ENCODE data around the gene TJP2.
"Not testable (repeated sequence)": the region's sequence is repeated elsewhere in the genome, so short reads cannot be mapped to it uniquely, and the experiment has no call there.

The TJP2 gene

GRCh38 chr9:69295872-69296552 is 121.9 kb downstream of the TJP2 start:
- no peak overlapping the region for H3K27ac ChIP-seq
- H3K9ac ChIP-seq = no peak overlapping the region
- peak overlapping the region in 6 of 11 experiments; percentile 0 to 33 (median 21); a peak in 6 of 22 replicates for H3K4me2 ChIP-seq
- no peaks in the 10 kb centered on the region for H3K9me3 ChIP-seq (replicated peaks in 1 of 11)
- no peaks in the 10 kb centered on the region for H3K36me3 ChIP-seq
- TF ChIP-seq Cebpa-rat (IDR thresholded peaks at IDR 0.05) = no peak
- H3K4me1 ChIP-seq = peaks cover 0 to 12% (median 4%) of the 10 kb centered on the region in 10 experiments; a peak in 8 of 20 replicates
- no peaks in the 10 kb centered on the region for H4K20me1 ChIP-seq
- no peaks in the 10 kb centered on the region for H3K27me3 ChIP-seq
- no peak overlapping the region for H3K4me3 ChIP-seq

- TF ChIP-seq Cebpa-rat (IDR thresholded peaks at IDR 0.05) = no peak
- Histone ChIP-seq H3K27ac (no peak overlapping the region), H4K20me1 (no peaks in the 10 kb centered on the region), H3K4me3 (no peak overlapping the region), H3K9me3 (replicated peaks in 1 of 11) (no peaks in the 10 kb centered on the region), H3K4me1 (peaks cover 0 to 12% (median 4%) of the 10 kb centered on the region in 10 experiments; a peak in 8 of 20 replicates), H3K27me3 (no peaks in the 10 kb centered on the region), H3K36me3 (no peaks in the 10 kb centered on the region), H3K4me2 (no peak overlapping the region), H3K9ac (no peak overlapping the region)
Observed at GRCh38 chr9:69297300-69297980, 123.4 kb downstream of the TJP2 start.

DNA sequence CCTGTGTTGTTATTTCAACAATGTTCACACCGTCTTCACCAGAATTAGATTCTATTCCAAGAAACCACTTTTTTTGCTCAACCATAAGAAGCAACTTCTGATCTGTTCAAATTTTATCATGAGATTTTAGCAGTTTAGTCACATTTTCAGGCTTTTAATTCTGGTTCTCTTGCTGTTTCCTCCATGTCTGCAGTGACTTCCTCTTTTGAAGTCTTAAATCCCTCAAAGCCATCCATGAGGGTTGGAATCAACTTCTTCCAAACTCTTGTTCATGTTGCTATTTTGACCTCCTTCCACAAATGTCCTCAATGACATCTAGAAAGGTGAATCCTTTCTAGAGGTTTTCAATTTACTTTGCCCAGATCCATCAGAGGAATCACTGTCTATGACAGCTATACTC is 125.2 kb downstream of the TJP2 start:
- Histone ChIP-seq H4K20me1 (no peaks in the 10 kb centered on the region), H3K9ac (no peak overlapping the region), H3K4me2 (no peak overlapping the region), H3K36me3 (no peaks in the 10 kb centered on the region), H3K4me3 (no peak overlapping the region), H3K27ac (no peak overlapping the region), H3K27me3 (no peaks in the 10 kb centered on the region), H3K9me3 (replicated peaks in 1 of 11) (no peaks in the 10 kb centered on the region), H3K4me1 (peaks cover 0 to 12% (median 4%) of the 10 kb centered on the region in 10 experiments; a peak in 8 of 20 replicates)
- no peak for TF ChIP-seq Cebpa-rat (IDR thresholded peaks at IDR 0.05)

DNA sequence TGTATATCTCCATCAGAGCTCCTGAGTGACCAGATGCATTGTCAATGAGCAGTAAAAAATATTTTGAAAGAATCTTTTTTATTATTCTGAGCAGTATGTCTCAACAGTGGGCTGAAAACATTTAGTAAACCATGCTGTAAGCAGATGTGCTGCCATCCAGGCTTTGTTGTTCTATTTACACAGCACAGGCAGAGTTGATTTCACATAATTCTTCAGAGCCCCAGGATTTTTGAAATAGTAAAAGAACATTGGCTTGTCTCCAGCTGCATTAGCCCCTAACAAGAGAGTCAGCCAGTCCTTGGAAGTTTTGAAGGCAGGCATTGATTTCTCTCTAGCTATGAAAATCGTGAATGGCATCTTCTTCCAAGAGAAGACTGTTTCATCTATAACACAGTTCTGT is 125.7 kb downstream of the TJP2 start:
- no peak overlapping the region for H3K4me3 ChIP-seq
- H4K20me1 ChIP-seq = no peaks in the 10 kb centered on the region
- no peak for TF ChIP-seq Cebpa-rat (IDR thresholded peaks at IDR 0.05)
- H3K4me2 ChIP-seq = no peak overlapping the region
- H3K36me3 ChIP-seq = no peaks in the 10 kb centered on the region
- no peak overlapping the region for H3K27ac ChIP-seq
- H3K9ac ChIP-seq = no peak overlapping the region
- H3K27me3 ChIP-seq = no peaks in the 10 kb centered on the region
- peaks cover 0 to 12% (median 4%) of the 10 kb centered on the region in 10 experiments; a peak in 8 of 20 replicates for H3K4me1 ChIP-seq
- no peaks in the 10 kb centered on the region for H3K9me3 ChIP-seq (replicated peaks in 1 of 11)

- H3K4me2 ChIP-seq = no peak overlapping the region
- no peak overlapping the region for H3K9ac ChIP-seq
- no peaks in the 10 kb centered on the region for H3K9me3 ChIP-seq (replicated peaks in 1 of 11)
- TF ChIP-seq Cebpa-rat (IDR thresholded peaks at IDR 0.05) = no peak
- no peaks in the 10 kb centered on the region for H3K36me3 ChIP-seq
- H4K20me1 ChIP-seq = no peaks in the 10 kb centered on the region
- no peak overlapping the region for H3K27ac ChIP-seq
- no peaks in the 10 kb centered on the region for H3K4me1 ChIP-seq
- H3K27me3 ChIP-seq = no peaks in the 10 kb centered on the region
- H3K4me3 ChIP-seq = no peak overlapping the region
Observed at GRCh38 chr9:69303331-69303730, 129.3 kb downstream of the TJP2 start.

DNA sequence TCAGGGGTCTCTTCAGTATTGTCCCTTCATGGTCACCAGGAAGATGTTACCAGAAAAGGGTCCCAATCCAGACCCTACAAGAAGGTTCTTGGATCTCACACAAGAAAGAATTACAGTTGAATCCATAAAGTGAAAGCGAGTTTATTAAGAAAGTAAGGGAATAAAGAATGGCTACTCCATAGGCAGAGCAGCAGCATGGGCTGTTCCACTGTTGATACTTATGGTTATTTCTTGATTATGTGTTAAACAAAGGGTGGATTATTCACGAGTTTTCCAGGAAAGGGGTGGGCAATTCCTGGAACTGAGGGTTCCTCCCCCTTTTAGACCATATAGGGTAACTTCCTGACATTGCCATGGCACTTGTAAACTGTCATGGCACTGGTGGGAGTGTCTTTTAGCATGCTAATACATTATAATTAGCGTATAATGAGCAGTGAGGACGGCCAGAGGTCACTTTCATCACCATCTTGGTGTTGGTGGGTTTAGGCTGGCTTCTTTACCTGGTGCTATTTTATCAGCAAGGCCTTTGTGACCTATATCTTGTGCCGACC is 132.9 kb downstream of the TJP2 start:
- peaks cover 4 to 11% (median 7%) of the 10 kb centered on the region in 11 experiments; a peak in 20 of 22 replicates for H3K9me3 ChIP-seq (replicated peaks in 1 of 11)
- H3K36me3 ChIP-seq, H3K27ac ChIP-seq, H3K4me2 ChIP-seq, H4K20me1 ChIP-seq, H3K4me1 ChIP-seq, H3K4me3 ChIP-seq, H3K9ac ChIP-seq, H3K27me3 ChIP-seq: not testable (repeated sequence)

DNA sequence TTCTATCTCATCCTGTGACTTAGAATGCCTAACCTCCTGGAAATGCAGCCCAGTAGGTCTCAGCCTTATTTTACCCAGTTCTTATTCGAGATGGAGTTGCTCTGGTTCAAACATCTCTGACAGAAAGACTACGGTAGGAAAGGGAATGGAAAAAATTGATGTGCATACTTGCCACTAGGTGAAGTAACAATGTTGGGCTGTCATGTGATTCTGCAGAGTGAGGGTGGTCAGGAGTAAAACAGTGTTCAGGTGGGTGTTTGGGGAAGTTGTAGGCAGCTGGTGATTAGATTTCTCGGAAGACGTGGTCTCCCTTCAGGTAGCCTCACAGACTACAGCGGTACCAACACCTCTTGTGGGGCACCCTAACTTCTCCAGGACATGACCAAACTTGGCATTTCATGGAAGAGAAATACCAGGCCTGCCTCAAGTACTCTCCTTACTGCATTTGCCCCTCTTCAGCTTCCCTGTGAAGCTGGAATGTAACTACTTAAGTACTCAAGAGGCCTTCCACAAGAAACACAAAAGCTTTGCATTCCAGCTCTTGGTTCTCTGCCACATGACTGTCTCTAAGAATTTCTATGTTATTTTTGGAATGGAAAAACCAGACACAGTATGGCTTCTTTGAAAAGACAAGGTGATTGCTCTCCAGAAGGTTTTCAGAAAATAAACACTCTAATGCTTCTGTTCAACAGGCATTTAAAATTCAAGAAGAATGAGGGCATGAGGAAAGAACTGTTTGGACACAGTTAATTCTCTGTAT is 133.5 kb downstream of the TJP2 start:
- Histone ChIP-seq H3K4me3 (no peak overlapping the region), H4K20me1 (no peaks in the 10 kb centered on the region), H3K9ac (no peak overlapping the region), H3K4me2 (no peak overlapping the region), H3K9me3 (replicated peaks in 1 of 11) (peaks cover 11 to 18% (median 14%) of the 10 kb centered on the region in 11 experiments), H3K27me3 (no peaks in the 10 kb centered on the region), H3K4me1 (no peaks in the 10 kb centered on the region), H3K27ac (no peak overlapping the region), H3K36me3 (no peaks in the 10 kb centered on the region)
- no peak for TF ChIP-seq Cebpa-rat (IDR thresholded peaks at IDR 0.05)

DNA sequence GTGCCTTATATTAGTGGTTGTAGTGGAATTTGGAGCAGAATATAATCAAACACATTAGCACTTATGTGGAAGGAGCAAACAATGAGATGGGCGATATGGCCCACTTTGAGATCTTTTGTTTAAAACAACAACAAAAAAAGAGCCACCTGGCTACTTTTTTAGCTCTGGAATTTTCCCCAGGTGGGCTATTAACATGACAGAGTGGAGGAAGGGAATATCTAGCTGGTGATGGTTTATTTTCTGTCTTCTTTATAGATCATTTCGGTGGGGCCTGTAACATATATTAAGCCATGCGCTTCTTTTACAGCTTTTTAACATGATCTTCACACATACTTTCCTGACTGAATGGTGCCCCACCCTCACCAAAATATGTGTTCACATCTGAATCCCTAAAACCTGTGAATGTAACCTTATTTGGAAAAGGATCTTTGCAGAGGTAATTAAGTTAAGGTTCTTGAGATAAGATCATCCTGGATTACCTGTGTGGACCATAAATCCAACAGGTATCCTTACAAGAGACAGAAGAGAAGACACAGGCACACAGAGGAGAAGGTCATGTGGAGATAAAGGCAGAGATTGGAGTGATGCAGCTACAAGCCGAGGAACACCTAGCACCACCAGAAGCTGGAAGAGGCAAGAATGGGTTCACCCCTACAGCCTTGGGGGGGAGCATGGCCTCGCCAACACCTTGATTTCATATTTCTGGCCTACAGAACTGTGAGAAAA is 134.3 kb downstream of the TJP2 start:
- H3K9ac ChIP-seq = no peak overlapping the region
- no peak overlapping the region for H3K4me2 ChIP-seq

GRCh38 chr9:69313175-69313574 is 139.1 kb downstream of the TJP2 start:
- Histone ChIP-seq H3K36me3 (no peaks in the 10 kb centered on the region), H3K4me2 (no peak overlapping the region), H3K27ac (no peak overlapping the region), H3K4me1 (peaks cover 0 to 7% (median 5%) of the 10 kb centered on the region in 10 experiments; a peak in 6 of 20 replicates), H3K27me3 (no peaks in the 10 kb centered on the region), H3K4me3 (no peak overlapping the region; a peak in 3 of 20 replicates), H4K20me1 (no peaks in the 10 kb centered on the region), H3K9ac (no peak overlapping the region), H3K9me3 (replicated peaks in 1 of 11) (peaks cover 37 to 46% (median 44%) of the 10 kb centered on the region in 11 experiments)
- no peak for TF ChIP-seq Cebpa-rat (IDR thresholded peaks at IDR 0.05)

More for the DNA sequence above, 134.3 kb downstream of the TJP2 start:
- Histone ChIP-seq H3K36me3 (no peaks in the 10 kb centered on the region), H4K20me1 (no peaks in the 10 kb centered on the region), H3K27me3 (no peaks in the 10 kb centered on the region), H3K27ac (no peak overlapping the region), H3K4me3 (no peak overlapping the region), H3K4me1 (no peaks in the 10 kb centered on the region), H3K9me3 (replicated peaks in 1 of 11) (peaks cover 18 to 25% (median 21%) of the 10 kb centered on the region in 11 experiments)
- no peak for TF ChIP-seq Cebpa-rat (IDR thresholded peaks at IDR 0.05)
